B cell (primary cell): ENCODE results near the gene KLHL22.

Source experiments
- CTCF ChIP-seq: fragments of 200-600 bp; IDR thresholded peaks from one replicate; pipeline ENCODE4 v1.8.0; 2022; ENCODE audit warnings: antibody characterized with exemption, mild to moderate bottlenecking
- EZH2 ChIP-seq: IDR thresholded peaks from 2 replicates; pipeline ENCODE4 v1.6.1; 2012; ENCODE audit warnings: borderline replicate concordance, low read depth, mild to moderate bottlenecking, moderate library complexity, low read length; ENCODE audit not compliant: insufficient read depth, poor library complexity, severe bottlenecking

GRCh38 chr22:20397498-20397897 lies 98.1 kb downstream of the KLHL22 start:
- no peak for TF ChIP-seq CTCF
- TF ChIP-seq EZH2: no peak
